K562 (cell line): ENCODE measurements around the gene DNAJC12. TPM values are rescaled to one million over a fixed set of nuclear protein-coding genes. Genes with fewer than 3 reads are reported as not detected.

Source experiments
- ARID2 ChIP-seq: fragments of 450-650 bp; IDR thresholded peaks from 2 replicates; pipeline ENCODE4 v1.6.1; 2017; ENCODE audit warnings: antibody characterized with exemption, mild to moderate bottlenecking
- ATF7 ChIP-seq: fragments of 450-650 bp; IDR thresholded peaks from 2 replicates; pipeline ENCODE4 v1.7.1; 2014; ENCODE audit warnings: mild to moderate bottlenecking, moderate library complexity
- CBFA2T2 ChIP-seq: fragments of 450-650 bp; conservative IDR thresholded peaks from 2 replicates; pipeline ENCODE4 v1.6.1; 2017; ENCODE audit warnings: mild to moderate bottlenecking
- CTBP1 ChIP-seq: fragments of 450-650 bp; IDR thresholded peaks from 2 replicates; pipeline ENCODE4 v1.6.1; 2016; ENCODE audit warnings: borderline replicate concordance
- FOXA3 ChIP-seq, 2 experiments: fragments of 450-650 bp in 1 of 2; sonication (generic) in 1 of 2; formaldehyde crosslinking; IDR thresholded peaks in 1 of 2; conservative IDR thresholded peaks in 1 of 2; 2 replicates each; pipeline versions ENCODE4 v1.4.0 to v1.8.0; 2020 to 2022; ENCODE audit warnings: mild to moderate bottlenecking in 2 of 2, missing genetic modification reagents in 1 of 2
- GTF2A2 ChIP-seq: IDR thresholded peaks from 2 replicates; pipeline ENCODE4 v1.6.1; 2016; ENCODE audit warnings: mild to moderate bottlenecking, missing genetic modification characterization, missing compliant biosample characterization
- LARP7 ChIP-seq: fragments of 450-650 bp; IDR thresholded peaks from 2 replicates; pipeline ENCODE4 v1.6.1; 2016
- MEIS2 ChIP-seq: fragments of 450-650 bp; IDR thresholded peaks from 2 replicates; pipeline ENCODE4 v1.6.1; 2014; ENCODE audit warnings: mild to moderate bottlenecking; ENCODE audit not compliant: partially characterized antibody
- NCOA4 ChIP-seq: fragments of 450-650 bp; IDR thresholded peaks from 2 replicates; pipeline ENCODE4 v1.6.1; 2018; ENCODE audit warnings: mild to moderate bottlenecking; ENCODE audit not compliant: partially characterized antibody
- POLR2AphosphoS5 ChIP-seq: IDR thresholded peaks from 2 replicates; pipeline ENCODE4 v1.6.1; 2011; ENCODE audit warnings: mild to moderate bottlenecking, low read depth, low read length, moderate library complexity; ENCODE audit not compliant: control insufficient read depth, insufficient read depth
- POLR3A ChIP-seq: IDR thresholded peaks from 2 replicates; pipeline ENCODE4 v1.6.1; 2011; ENCODE audit warnings: borderline replicate concordance, mild to moderate bottlenecking, moderate library complexity; ENCODE audit not compliant: insufficient read length, insufficient read depth; ENCODE audit errors: extremely low read depth
- SOX6 ChIP-seq: fragments of 450-650 bp; IDR thresholded peaks from 2 replicates; pipeline ENCODE4 v1.6.1; 2014; ENCODE audit warnings: mild to moderate bottlenecking
- TAF15 ChIP-seq: fragments of 200-400 bp; formaldehyde crosslinking; IDR thresholded peaks from 2 replicates; pipeline ENCODE4 v1.6.1; 2017; ENCODE audit warnings: mild to moderate bottlenecking, low read depth, low read length, moderate library complexity
- TBL1XR1 ChIP-seq, 2 experiments: IDR thresholded peaks; 2 replicates each; pipeline ENCODE4 v1.6.1; 2012; ENCODE audit warnings: improper control_type of control experiment in 2 of 2, low read length in 2 of 2, mild to moderate bottlenecking in 1 of 2
- TFAM ChIP-seq: fragments of 250-450 bp; sonication (Bioruptor Pico); conservative IDR thresholded peaks from 2 replicates; pipeline ENCODE4 v1.5.0; 2021; ENCODE audit warnings: mild to moderate bottlenecking, moderate library complexity
- THAP12 ChIP-seq: fragments of 250-450 bp; sonication (Bioruptor Pico); IDR thresholded peaks from 2 replicates; pipeline ENCODE4 v1.9.0; 2021; ENCODE audit warnings: mild to moderate bottlenecking, inconsistent platforms
- THRAP3 ChIP-seq: fragments of 450-650 bp; IDR thresholded peaks from 2 replicates; pipeline ENCODE4 v1.6.1; 2016; ENCODE audit warnings: mild to moderate bottlenecking, inconsistent platforms, borderline replicate concordance
- TRIM24 ChIP-seq, 2 experiments: fragments of 450-650 bp; IDR thresholded peaks; 2 replicates each; pipeline ENCODE4 v1.6.1; 2016
- YY1 ChIP-seq, 3 experiments: IDR thresholded peaks; 2 replicates each; pipeline ENCODE4 v1.6.1; 2011; ENCODE audit warnings: low read length in 2 of 3, mild to moderate bottlenecking in 2 of 3, moderate library complexity in 2 of 3, borderline replicate concordance in 1 of 3, control low read depth in 1 of 3, low read depth in 1 of 3; ENCODE audit not compliant: insufficient read depth in 3 of 3, insufficient replicate concordance in 2 of 3, control insufficient read depth in 1 of 3, insufficient read length in 1 of 3; ENCODE audit errors: extremely low read depth in 1 of 3
- ZNF121 ChIP-seq: sonication (generic); formaldehyde crosslinking; conservative IDR thresholded peaks from 2 replicates; pipeline ENCODE4 v1.8.0; 2022; ENCODE audit warnings: missing genetic modification reagents
- ZNF134 ChIP-seq: fragments of 250-450 bp; sonication (Bioruptor Pico); conservative IDR thresholded peaks from 2 replicates; pipeline ENCODE4 v1.4.0; 2020
- ZNF3 ChIP-seq: fragments of 250-450 bp; sonication (Bioruptor Pico); IDR thresholded peaks from 2 replicates; pipeline ENCODE4 v1.5.0; 2021; ENCODE audit warnings: mild to moderate bottlenecking, moderate library complexity
- ZNF395 ChIP-seq: fragments of 200-800 bp; sonication (Bioruptor generic); IDR thresholded peaks from 2 replicates; pipeline ENCODE4 v1.6.1; 2017; ENCODE audit warnings: missing genetic modification characterization, missing compliant biosample characterization
- ZNF551 ChIP-seq: fragments of 250-450 bp; sonication (Bioruptor Pico); IDR thresholded peaks from 2 replicates; pipeline ENCODE4 v1.5.0; 2021; ENCODE audit warnings: mild to moderate bottlenecking, moderate library complexity
- ZNF586 ChIP-seq: fragments of 450-650 bp; formaldehyde crosslinking; conservative IDR thresholded peaks from 2 replicates; pipeline ENCODE4 v1.4.0; 2020; ENCODE audit warnings: mild to moderate bottlenecking, moderate library complexity
- ZNF699 ChIP-seq: fragments of 250-450 bp; sonication (Bioruptor Pico); IDR thresholded peaks from 2 replicates; pipeline ENCODE4 v1.8.0; 2021; ENCODE audit warnings: mild to moderate bottlenecking, moderate library complexity; ENCODE audit not compliant: insufficient replicate concordance
- ZNF717 ChIP-seq: fragments of 250-450 bp; sonication (Bioruptor Pico); IDR thresholded peaks from 2 replicates; pipeline ENCODE4 v1.5.0; 2021
- polyA plus RNA-seq, 8 experiments: library from polyadenylated mRNA; depleted of rRNA in 4 of 8; stranded (reverse) in 5 of 8; unstranded in 3 of 8; fragments of >200 nt; fragmentation: Nextera tagmentation in 2 of 8; fragmentation: Illumina TruSeq in 1 of 8; extraction: Ambion mirVana in 2 of 8; extraction: Trizol in 1 of 8; gene quantifications; 2 replicates each; pipeline versions ENCODE4 v1.2.1 to v1.2.3, GENCODE V29; 2011 to 2014; ENCODE audit warnings: inconsistent platforms in 1 of 8, missing spikeins in 1 of 8
- total RNA-seq, 7 experiments: library from RNA; depleted of rRNA in 6 of 7; stranded (reverse); fragments of >200 nt in 6 of 7; fragmentation: Illumina TruSeq in 2 of 7; extraction: Trizol in 2 of 7; gene quantifications; 2 replicates each; pipeline versions ENCODE4 v1.2.1 to v1.2.3, GENCODE V29; 2011 to 2021; ENCODE audit warnings: low replicate concordance in 1 of 7

Gene DNAJC12
- total and polyA plus RNA-seq, 9 of the 15 experiments (the other 6 are each of a cell fraction or from before 2014, with no cell fraction given) = 7.4 to 95.9 (median 68.5) TPM

- TF ChIP-seq GTF2A2 (peak; percentile 63; the same call in 1 of the 2 replicates), THAP12 (CRISPR knock-in tag) (no peak), NCOA4 (no peak), ZNF699 (CRISPR knock-in tag) (no peak), ZNF121 (no peak), ZNF134 (CRISPR knock-in tag) (no peak), ZNF3 (CRISPR knock-in tag) (no peak), ZNF586 (CRISPR knock-in tag) (no peak), TRIM24 (IDR thresholded peaks at IDR 0.05) (peak; percentile 27 to 64; a peak in 2 of 4 replicates), TBL1XR1 (IDR thresholded peaks at IDR 0.05; ENCODE audit: low read length in 2 of 2) (peak in 1 of 2 experiments; percentile 87), SOX6 (peak; percentile 96), CBFA2T2 (peak; percentile 95), CTBP1 (peak; percentile 88), LARP7 (no peak), YY1 (IDR thresholded peaks at IDR 0.05; ENCODE audit: borderline replicate concordance in 1 of 3, control insufficient read depth in 1 of 3, extremely low read depth in 1 of 3, insufficient read depth in 3 of 3, insufficient read length in 1 of 3, insufficient replicate concordance in 2 of 3, low read depth in 1 of 3, low read length in 2 of 3) (peak; percentile 68 to 94 (median 92)), TFAM (CRISPR knock-in tag) (no peak), FOXA3 (CRISPR knock-in tag; conservative IDR thresholded peaks at IDR 0.05 in 1 of 2, IDR thresholded peaks at IDR 0.05 in 1 of 2) (no peak), ZNF717 (CRISPR knock-in tag) (no peak), ZNF551 (CRISPR knock-in tag) (no peak), ATF7 (peak; percentile 64; the same call in 1 of the 2 replicates), MEIS2 (no peak), THRAP3 (no peak), ZNF395 (CRISPR knock-in tag) (peak; percentile 87), POLR3A (no peak), TAF15 (no peak), POLR2AphosphoS5 (peak; percentile 93), ARID2 (no peak)
Observed at GRCh38 chr10:67884313-67884841, 46.4 kb upstream of the DNAJC12 start, which contains the start of gene SIRT1 (continued).
